ENCODE measurements around the gene SULT2B1. TPM values are rescaled to one million over a fixed set of nuclear protein-coding genes. Genes with fewer than 3 reads are reported as not detected.
A peak's percentile ranks its signal among the peaks of the same experiment; 100 is the strongest.

SULT2B1 gene
- total RNA-seq, 2 donors from 2014 or later: 1.4 to 7.7 TPM

DNA sequence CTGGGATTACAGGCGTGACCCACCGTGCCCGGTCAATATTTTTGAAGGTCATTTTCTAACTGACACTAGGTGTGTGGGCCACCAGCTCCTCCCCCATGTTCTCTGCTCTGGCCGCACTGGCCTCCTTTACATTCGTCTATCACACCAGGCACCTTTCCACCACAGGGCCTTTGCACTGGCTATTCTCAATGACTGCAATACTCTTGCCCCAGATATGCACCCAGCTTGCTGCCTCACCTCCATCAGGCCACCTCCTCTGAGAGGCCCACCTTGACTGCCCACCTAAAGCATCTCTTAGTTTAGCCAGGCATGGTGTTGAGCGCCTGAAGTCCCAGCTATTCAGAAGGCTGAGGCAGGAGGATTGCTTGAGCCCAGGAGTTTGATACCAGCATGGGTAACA is 10.2 kb upstream of the SULT2B1 start:
- TF ChIP-seq, protein P1, sequence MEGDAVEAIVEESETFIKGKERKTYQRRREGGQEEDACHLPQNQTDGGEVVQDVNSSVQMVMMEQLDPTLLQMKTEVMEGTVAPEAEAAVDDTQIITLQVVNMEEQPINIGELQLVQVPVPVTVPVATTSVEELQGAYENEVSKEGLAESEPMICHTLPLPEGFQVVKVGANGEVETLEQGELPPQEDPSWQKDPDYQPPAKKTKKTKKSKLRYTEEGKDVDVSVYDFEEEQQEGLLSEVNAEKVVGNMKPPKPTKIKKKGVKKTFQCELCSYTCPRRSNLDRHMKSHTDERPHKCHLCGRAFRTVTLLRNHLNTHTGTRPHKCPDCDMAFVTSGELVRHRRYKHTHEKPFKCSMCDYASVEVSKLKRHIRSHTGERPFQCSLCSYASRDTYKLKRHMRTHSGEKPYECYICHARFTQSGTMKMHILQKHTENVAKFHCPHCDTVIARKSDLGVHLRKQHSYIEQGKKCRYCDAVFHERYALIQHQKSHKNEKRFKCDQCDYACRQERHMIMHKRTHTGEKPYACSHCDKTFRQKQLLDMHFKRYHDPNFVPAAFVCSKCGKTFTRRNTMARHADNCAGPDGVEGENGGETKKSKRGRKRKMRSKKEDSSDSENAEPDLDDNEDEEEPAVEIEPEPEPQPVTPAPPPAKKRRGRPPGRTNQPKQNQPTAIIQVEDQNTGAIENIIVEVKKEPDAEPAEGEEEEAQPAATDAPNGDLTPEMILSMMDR (IDR thresholded peaks at IDR 0.05): no peak
- intact Hi-C loops (cut with DNase I): no loop called here
- no peaks in the 10 kb centered on the region for H3K36me3 ChIP-seq
- H3K4me1 ChIP-seq: no peaks in the 10 kb centered on the region
- H3K27me3 ChIP-seq: peaks cover 8% of the 10 kb centered on the region
- no peak overlapping the region for H3K9ac ChIP-seq (ENCODE audit: low read depth in 2 of 2, low read length in 2 of 2)
- H3K9me3 ChIP-seq: no peaks in the 10 kb centered on the region
- H3K4me3 ChIP-seq: no peak overlapping the region
- no peak overlapping the region for H3K27ac ChIP-seq
- no peak for DNase-seq

DNA sequence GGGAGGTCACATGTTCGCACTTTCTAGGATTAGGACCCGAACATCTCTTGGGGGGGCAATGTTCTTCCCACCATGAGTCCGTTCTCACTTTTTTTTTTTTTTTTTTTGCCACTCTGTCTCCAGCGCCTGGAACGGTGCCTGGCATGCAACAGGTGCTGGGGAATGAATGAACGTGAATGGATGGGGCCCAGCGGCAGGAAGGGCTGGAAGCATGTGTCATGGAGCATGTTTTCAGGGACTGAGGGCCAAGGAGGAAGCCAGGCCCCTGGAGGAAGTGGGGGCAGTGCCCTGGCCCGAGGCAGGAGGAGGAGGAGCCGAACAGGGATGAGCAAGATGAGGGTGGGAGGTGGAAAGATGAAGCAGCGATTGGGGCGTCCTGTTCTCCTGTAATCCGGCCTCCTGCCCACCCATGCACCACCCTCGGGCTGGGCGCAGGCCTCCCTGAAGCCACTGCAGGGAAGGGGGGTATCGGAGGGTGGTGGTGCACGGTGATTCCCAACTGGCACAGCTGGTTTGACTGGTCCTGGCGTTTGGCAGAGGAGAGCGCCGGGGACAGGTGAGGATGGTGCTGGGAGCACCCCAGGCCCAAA is 8.8 kb upstream of the SULT2B1 start:
- Histone ChIP-seq H3K9me3 (no peaks in the 10 kb centered on the region), H3K36me3 (no peaks in the 10 kb centered on the region), H3K4me1 (no peaks in the 10 kb centered on the region), H3K9ac (ENCODE audit: low read depth in 2 of 2, low read length in 2 of 2) (no peak overlapping the region), H3K27me3 (peaks cover 3% of the 10 kb centered on the region), H3K27ac (no peak overlapping the region), H3K4me3 (no peak overlapping the region)
- TF ChIP-seq, protein P1 (IDR thresholded peaks at IDR 0.05): no peak
- intact Hi-C loops (cut with DNase I): no loop called here
- peak; percentile 70 for DNase-seq

DNA sequence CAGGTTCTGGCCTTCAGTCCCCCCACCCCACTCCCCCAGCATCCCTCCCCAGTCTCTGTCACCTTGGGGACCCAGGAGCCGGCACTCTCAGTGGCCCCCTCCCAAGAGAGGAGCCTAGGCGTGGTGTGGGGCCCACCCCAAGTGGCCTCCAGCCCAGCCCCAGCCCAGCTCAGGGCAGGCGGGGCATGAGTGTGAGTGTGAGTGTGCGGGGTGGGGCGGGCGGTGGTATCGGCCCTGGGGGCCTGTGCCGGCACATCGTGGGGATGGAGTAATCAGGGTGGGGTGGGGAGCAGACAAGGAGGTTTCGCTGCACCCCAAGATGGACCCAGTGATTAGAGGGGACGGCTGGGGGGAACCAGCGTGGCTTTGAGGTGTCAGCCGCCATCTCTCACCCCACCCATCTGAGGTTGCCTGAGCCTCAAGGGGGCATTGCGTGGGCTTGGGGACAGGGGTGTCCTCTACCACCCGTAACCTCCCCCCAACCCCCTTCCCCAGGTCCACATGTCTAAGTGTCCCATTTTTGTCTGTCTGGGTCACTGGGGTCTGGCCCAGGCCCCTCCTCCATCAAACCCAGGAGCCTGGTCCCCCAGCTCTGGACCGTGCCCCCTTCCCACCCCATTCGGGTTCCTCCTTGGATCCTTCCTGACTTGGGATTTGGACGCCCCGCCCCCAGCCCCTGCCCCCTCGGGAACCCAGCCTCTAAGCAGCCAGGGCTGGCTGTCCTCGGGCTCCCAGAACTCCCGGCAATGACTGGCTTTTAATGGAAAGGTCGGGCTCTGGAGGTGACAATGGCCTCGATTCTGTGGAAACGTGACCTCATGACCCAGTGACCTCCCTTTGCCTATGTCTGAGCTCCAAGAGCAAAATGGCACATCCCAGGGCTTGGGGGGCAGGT is 6.9 kb upstream of the SULT2B1 start:
- H3K36me3 ChIP-seq: no peaks in the 10 kb centered on the region
- H3K27me3 ChIP-seq: no peaks in the 10 kb centered on the region
- no peaks in the 10 kb centered on the region for H3K4me1 ChIP-seq
- H3K9ac ChIP-seq (ENCODE audit: low read depth in 2 of 2, low read length in 2 of 2): no peak overlapping the region
- H3K4me3 ChIP-seq: no peak overlapping the region
- TF ChIP-seq, protein P1 (IDR thresholded peaks at IDR 0.05): no peak
- H3K27ac ChIP-seq: no peak overlapping the region
- intact Hi-C loops (cut with DNase I): no loop called here
- no peaks in the 10 kb centered on the region for H3K9me3 ChIP-seq
- no peak for DNase-seq

DNA sequence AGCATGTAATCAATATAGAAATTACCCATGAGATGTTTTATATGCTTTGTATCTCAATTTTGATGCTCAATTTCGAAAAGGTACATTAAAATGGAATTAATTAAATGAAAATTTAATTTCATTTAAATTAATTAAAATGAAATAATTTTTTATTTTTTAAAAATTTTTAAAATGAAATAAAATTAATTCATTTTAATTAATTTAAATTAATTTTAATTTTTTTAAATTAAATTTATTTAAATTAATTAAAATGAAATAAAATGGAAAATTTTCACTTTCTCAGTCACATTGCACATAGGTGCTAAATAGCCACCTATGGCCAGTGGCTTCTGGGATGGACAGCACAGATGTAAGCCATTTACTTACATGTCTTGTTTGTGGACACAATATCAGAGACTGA is 4.2 kb upstream of the SULT2B1 start:
- H3K36me3 ChIP-seq: no peaks in the 10 kb centered on the region
- TF ChIP-seq, protein P1 (IDR thresholded peaks at IDR 0.05): no peak
- no peaks in the 10 kb centered on the region for H3K9me3 ChIP-seq
- intact Hi-C loops (cut with DNase I): no loop called here
- no peaks in the 10 kb centered on the region for H3K27me3 ChIP-seq
- no peak overlapping the region for H3K27ac ChIP-seq
- no peak for DNase-seq
- H3K4me1 ChIP-seq: peaks cover 4% of the 10 kb centered on the region
- H3K4me3 ChIP-seq: no peak overlapping the region
- H3K9ac ChIP-seq (ENCODE audit: low read depth in 2 of 2, low read length in 2 of 2): no peak overlapping the region

- TF ChIP-seq, protein P1 (IDR thresholded peaks at IDR 0.05): no peak
- no peak for DNase-seq
- Histone ChIP-seq H3K9ac (ENCODE audit: low read depth in 2 of 2, low read length in 2 of 2) (no peak overlapping the region), H3K9me3 (no peaks in the 10 kb centered on the region), H3K4me3 (no peak overlapping the region), H3K27me3 (no peaks in the 10 kb centered on the region), H3K4me1 (peaks cover 4% of the 10 kb centered on the region), H3K36me3 (no peaks in the 10 kb centered on the region), H3K27ac (no peak overlapping the region)
- intact Hi-C loops (cut with DNase I): no loop called here
Measured at GRCh38 chr19:48548253-48548911, 3.6 kb upstream of the SULT2B1 start.
